NOMO-1 treated with DMSO at 0.1 percent for 48 hours (cell line): ENCODE results near the gene CHIT1.

ENCODE experiments used
- DNase-seq: peaks from one replicate; lab custom pipeline; 2025; ENCODE audit not compliant: unreplicated experiment; lab: John Stamatoyannopoulos, UW

CHIT1 gene

DNA sequence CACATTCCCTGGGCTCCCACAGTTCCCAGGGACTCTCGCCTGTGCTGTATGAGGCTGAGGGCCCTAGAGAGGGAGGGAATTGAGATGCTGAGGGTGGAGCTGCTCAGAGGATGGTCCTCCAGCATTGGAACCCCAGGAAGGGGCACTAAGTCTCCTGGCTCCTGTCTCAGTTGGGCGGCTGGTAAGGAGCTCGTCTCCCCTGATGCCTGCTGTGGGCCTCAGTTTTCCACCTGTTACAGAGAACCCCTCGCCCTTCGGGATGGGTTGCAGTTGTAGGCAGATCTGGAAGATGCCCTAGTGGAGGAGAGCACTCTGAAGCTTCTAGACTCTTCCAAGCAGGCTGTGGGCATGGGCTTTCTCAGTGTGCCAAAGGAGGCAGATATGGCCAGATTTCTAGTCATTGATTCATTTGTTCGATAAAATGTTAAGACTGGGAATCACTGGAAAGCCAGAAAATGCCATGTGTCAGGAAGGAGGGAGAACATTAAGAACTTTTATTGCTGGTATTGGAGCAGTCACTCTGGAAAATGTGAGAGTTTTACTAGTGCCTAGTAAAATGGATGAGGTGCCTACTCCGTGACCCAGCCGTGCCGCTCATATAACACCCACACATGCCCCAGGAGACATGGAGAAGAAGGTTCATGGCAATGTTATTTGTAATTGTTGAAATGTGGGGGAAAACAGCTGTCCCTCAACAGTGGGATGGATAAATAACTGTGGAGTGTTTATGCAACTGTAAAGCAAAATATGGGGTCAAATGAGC is 53.0 kb downstream of the CHIT1 start:
- no peak for DNase-seq

DNA sequence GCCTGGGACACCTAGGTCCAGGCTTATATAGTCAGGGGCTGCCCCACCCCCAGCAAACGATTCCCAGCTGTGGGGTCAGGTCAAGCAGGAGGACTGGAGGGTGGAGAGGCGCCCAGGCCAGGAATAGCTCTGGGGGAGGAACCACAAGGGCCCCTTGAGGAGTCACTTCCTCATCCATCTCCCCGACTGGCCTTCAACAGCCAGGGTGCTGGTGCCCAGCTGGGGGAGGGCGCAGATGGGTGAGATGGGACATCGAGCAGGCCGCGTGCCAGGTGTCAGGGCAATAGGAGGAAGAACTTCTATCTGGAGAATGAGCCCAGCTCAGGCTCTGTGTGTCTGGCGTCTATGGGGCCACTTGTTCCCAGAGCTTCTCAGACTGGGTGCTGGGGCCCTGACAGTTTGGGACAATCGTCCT is 53.6 kb downstream of the CHIT1 start:
- DNase-seq, result peak; percentile 49

DNA sequence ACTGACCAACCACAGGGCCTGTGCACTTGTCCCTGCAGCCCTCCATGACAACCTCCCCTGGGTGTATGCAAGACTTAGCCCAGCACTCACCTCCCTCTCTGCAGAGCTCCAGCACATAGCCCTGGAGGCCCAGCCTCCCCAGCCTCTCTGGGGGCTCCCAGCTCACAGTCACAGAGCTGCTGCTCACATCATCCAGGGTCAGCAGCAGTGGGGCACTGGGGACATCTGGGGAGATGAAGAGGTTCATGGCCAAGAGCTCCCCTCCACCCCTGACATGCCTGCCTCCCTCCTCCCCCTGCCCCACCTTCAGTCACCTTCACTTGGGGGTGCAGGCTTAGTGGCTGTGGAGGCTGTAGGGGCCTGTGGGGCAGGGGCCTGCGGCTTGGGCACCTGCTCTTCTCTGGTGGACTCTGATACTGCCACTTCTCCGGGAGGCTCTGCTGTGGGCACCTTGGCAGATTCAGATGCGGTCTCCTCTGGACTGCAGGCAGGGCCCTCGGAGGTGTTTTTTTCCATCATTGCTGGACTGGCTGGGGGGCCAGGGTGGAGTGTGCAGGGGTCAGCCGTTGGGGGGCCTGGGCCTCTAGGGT is 54.1 kb downstream of the CHIT1 start, which contains the start of gene MYBPH:
Gene MYBPH, minus strand, starts transcription at position 590 of the 590 bp plus-strand sequence. Its CDS starts 71 bp downstream, at position 519.
- DNase-seq, result no peak

- DNase-seq, result no peak
Measured at GRCh38 chr1:203174324-203174985, 55.0 kb downstream of the CHIT1 start.

DNA sequence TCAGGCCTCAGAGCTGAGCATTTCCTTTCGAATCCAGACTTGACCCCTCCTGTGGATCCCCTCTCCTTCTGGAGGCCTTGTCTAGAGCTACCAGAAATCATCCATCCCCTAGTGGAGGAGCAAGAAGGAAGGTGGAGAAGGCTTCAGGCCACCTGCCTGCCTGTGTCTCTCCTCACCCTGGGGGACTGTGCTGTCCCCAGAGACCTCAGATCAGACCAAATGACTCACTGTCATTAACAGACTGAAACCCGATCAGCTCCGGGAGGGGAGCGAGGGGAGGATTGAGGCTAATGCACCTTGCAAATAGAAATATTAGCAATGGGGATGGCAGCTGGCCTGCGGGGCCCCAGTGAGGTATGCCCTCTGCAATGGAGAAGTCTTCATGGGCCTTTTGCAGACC is 55.9 kb downstream of the CHIT1 start:
- no peak for DNase-seq

GRCh38 chr1:203173011-203173555 is 56.4 kb downstream of the CHIT1 start:
- DNase-seq, result no peak

- DNase-seq, result peak; percentile 23
Measured at GRCh38 chr1:203172184-203173010, 57.1 kb downstream of the CHIT1 start.

DNA sequence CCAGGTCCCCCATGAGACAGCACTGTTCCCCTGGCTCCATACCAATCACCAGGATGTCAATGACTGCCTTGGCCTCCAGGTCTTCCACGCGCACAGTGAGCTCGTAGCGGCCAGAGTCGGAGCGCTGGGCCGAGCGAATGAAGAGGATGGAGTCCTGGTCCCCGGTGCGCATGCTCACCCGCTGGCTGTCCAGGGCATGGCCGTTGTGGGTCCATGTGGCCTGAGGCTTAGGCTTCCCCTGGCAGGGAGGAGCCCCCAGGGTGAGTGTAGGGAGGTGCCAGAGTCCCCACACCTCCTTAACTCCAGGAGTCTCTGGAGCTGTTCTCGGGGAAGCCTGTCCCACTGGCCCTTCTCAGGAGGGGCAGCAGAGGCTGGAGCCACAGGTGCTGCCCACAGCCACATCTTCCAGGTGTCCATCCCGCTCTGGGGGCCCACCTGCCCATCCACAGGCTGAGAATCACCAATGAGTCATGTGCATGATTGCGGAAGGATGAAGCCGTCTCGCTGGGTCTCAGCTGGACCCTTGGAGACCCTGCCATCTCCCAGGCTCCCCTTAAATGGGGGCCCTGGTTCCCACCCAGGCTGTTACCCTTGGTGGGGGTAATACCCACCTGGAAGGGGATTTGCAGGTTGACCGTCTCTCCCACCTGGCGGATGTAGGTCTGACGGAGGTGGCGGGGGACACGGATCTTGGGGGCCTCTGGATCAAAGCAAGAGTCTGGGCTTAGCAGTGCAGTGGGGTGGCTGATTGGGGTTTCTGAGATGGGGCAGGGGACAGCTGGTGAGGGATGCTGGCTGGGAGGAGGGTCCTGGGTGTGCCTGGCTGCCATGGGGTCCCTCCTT is 57.9 kb downstream of the CHIT1 start:
- no peak for DNase-seq

GRCh38 chr1:203170625-203171330 is 58.7 kb downstream of the CHIT1 start:
- DNase-seq, result no peak

- DNase-seq, result no peak
Measured at GRCh38 chr1:203169770-203170520, 59.5 kb downstream of the CHIT1 start.

GRCh38 chr1:203168991-203169390 is 60.5 kb downstream of the CHIT1 start:
- no peak for DNase-seq

DNA sequence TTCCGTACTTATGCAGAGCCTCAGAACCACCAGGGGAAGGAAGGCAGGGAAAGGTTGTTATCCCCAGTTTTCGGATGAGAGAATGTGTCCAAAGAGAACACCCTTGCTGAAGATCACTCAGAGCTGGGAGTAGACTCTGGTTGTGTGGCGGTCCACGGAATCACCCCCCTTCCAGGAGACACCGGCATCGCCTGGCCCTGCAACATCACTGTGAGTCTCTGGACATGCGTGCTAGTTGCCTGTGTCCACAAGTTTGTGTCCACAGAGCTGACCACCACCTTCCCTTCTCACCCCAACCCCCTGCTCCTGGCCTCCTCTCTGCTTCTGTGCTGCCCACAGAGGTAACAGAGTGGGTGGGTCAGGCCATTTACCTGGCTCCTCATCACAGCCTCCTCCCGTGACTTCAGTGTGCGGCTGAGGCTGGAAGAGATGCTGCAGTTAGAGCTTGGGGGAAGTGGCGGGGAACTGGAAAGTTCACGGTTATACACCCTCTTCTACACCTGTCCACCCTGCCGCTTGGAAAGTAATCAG is 61.2 kb downstream of the CHIT1 start:
- no peak for DNase-seq

DNA sequence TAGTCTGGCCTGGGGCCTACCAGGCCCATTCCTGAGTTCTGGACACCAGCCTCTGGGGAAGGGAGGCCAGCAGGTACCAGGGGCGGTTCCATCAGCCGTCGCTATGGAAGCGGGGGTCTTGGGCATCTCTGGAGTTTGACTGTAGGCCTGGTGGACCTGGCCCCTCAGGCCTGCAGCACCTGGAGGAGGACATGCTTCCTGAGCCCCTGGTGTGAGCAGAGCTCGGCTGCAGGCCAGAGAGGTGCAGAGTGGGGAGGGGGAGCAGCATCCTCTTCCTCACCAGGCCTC is 61.6 kb downstream of the CHIT1 start:
- DNase-seq, result no peak

DNA sequence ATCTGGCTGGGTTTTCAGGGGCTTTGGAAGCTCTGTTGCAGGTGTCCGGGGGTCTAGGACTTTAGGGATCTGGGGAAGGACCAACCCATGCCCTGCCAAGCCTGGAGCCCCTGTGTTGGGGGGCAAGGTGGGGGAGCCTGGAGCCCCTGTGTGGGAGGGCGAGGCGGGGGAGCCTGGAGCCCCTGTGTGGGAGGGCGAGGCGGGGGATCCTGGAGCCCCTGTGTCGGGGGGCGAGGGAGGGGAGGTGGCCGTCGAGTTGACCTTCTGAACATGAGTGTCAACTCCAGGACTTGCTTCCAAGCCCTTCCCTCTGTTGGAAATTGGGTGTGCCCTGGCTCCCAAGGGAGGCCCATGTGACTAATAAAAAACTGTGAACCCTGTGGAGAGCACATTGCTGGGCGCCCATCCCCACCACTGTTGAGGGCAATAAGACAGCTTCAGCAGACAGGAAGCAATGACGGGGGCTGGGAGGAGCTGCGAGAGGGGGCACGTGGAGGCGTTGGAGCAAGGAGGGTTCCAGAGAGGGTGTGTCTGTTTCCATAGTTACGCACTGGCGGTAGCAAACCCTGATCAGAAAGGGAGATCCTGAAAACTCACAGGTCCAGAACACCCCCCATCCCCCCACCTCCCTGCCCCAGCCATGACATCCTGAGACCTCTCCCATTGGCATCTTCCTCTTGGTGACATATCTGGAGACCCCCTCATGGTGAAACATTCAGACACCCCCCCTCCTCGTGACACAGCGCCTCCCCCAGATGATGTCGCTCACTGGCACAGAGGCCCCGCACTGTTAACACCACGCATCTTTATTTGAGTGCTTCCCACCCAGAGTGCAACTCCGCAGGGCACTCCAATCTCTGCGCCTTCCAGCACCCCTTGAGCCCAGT is 62.2 kb downstream of the CHIT1 start:
- DNase-seq, result no peak

DNA sequence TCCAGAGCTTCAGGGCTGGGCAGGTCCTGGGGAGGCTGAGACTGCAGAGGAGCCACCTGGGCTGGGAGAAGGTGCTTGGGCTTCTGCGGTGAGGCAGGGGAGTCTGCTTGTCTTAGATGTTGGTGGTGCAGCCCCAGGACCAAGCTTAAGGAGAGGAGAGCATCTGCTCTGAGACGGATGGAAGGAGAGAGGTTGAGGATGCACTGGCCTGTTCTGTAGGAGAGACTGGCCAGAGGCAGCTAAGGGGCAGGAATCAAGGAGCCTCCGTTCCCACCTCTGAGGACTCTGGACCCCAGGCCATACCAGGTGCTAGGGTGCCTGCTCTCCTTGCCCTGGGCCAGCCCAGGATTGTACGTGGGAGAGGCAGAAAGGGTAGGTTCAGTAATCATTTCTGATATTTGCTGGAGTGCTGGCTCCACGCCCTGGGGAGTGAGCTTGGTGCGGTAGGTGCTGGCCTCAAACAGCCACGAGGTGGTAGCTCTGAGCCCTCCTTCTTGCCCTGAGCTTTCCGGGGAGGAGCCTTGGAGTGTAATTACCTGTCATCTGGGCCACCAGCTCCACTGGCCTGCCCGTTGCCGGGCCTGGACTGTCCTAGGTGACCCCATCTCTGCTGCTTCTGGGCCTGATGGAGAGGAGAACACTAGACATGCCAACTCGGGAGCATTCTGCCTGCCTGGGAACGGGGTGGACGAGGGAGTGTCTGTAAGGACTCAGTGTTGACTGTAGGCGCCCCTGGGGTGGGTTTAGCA is 63.1 kb downstream of the CHIT1 start:
- no peak for DNase-seq
